Natural killer cell (primary cell): ENCODE measurements around the gene CCL25. TPM values are rescaled to one million over a fixed set of nuclear protein-coding genes. Genes with fewer than 3 reads are reported as not detected.
"Not testable (repeated sequence)": the region's sequence is repeated elsewhere in the genome, so short reads cannot be mapped to it uniquely, and the experiment has no call there.

Experiments used
- ATAC-seq, 3 donors: fragments of 150-1000 bp in 2 of 3; fragments of 200-7000 bp in 1 of 3; cut with Tn5 transposase; 1 replicate in 1 of 3; 2 replicates in 2 of 3; pipeline ENCODE4 v1.10.0; 2021; ENCODE audit warnings: mild to moderate bottlenecking in 2 of 3, moderate library complexity in 2 of 3
- DNase-seq, 2 donors: peaks; one replicate each; pipeline versions ENCODE4 v3.0.0 to v3.0.0-alpha.2; 2013 to 2021; ENCODE audit warnings: mixed read lengths in 1 of 2
- H3K27ac ChIP-seq: one replicate; pipeline ENCODE4 v1.5.1; 2013; ENCODE audit warnings: mild to moderate bottlenecking, low read length
- H3K27me3 ChIP-seq: one replicate; pipeline ENCODE4 v1.6.1; 2013; ENCODE audit warnings: low read length; ENCODE audit not compliant: control insufficient read depth, insufficient read depth
- H3K36me3 ChIP-seq: one replicate; pipeline ENCODE4 v1.6.1; 2013; ENCODE audit warnings: low read length; ENCODE audit not compliant: control insufficient read depth, insufficient read depth
- H3K4me1 ChIP-seq: one replicate; pipeline ENCODE4 v1.6.1; 2013; ENCODE audit warnings: low read length; ENCODE audit not compliant: control insufficient read depth, insufficient read depth
- H3K4me3 ChIP-seq: one replicate; pipeline ENCODE4 v1.5.1; 2013; ENCODE audit warnings: low read length
- H3K9me3 ChIP-seq: one replicate; pipeline ENCODE4 v1.6.1; 2013; ENCODE audit warnings: low read length; ENCODE audit not compliant: control insufficient read depth, insufficient read depth
- H3K27ac Mint-ChIP-seq, 2 donors: one replicate each; pipeline ENCODE4 v1.8.0; 2022; ENCODE audit warnings: mild to moderate bottlenecking in 2 of 2, mixed read lengths in 2 of 2, moderate library complexity in 1 of 2
- H3K27me3 Mint-ChIP-seq, 2 donors: one replicate each; pipeline ENCODE4 v1.8.0; 2022; ENCODE audit warnings: low read depth in 2 of 2, mixed read lengths in 2 of 2
- H3K36me3 Mint-ChIP-seq: one replicate; pipeline ENCODE4 v1.8.0; 2022; ENCODE audit warnings: mixed read lengths
- H3K4me1 Mint-ChIP-seq, 2 donors: one replicate each; pipeline ENCODE4 v1.8.0; 2022; ENCODE audit warnings: mixed read lengths in 2 of 2
- H3K4me3 Mint-ChIP-seq: one replicate; pipeline ENCODE4 v1.8.0; 2022; ENCODE audit warnings: mild to moderate bottlenecking, moderate library complexity, mixed read lengths
- H3K9me3 Mint-ChIP-seq, 2 donors: one replicate each; pipeline ENCODE4 v1.8.0; 2022; ENCODE audit warnings: mixed read lengths in 2 of 2
- WGBS: methylation state at CpG from one replicate; pipeline ENCODE4 v1.1.7; 2013; ENCODE audit warnings: missing lambda C conversion rate; ENCODE audit not compliant: insufficient coverage; 5-methylcytosine and 5-hydroxymethylcytosine counted together
- intact Hi-C: fragments of 100-400 bp; cut with micrococcal nuclease; formaldehyde crosslinking; loops from one replicate; pipeline ENCODE4 v1.14.2; 2022
- total RNA-seq, 4 donors: library from RNA; stranded (reverse); fragments of 120-200 nt in 1 of 4; gene quantifications; one replicate each; pipeline versions ENCODE4 v1.2.3 to v1.2.4, GENCODE V29; 2013 to 2022
- TF ChIP-seq, protein P1 (sequence below): fragments of 200-600 bp; IDR thresholded peaks from one replicate; pipeline ENCODE4 v1.8.0; 2022; ENCODE audit warnings: antibody characterized with exemption

CCL25 gene
- total RNA-seq, 3 donors from 2014 or later (not counting 1 experiment from before 2014, with no cell fraction given): 0.28 TPM; not detected in 2

DNA sequence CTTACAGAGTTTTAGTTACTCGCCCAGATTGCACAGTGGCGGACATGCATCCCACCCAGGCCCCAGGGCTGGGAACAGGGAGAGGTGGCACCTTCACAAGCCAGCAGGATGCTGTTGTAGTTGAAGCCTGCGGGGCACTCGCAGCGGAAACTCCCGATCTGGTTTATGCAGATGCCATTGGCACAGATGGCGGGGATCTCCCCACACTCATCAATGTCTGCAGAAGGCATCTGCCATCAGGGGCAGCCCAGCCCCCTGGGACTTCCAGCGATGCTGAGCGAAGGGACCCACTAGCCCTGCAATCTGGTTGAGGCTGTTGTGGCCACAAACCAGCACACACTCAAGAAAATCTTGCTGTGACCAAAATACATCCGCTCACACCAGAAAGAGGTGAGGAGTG lies 44.6 kb downstream of the CCL25 start:
- H3K4me1 ChIP-seq: peaks cover 9% of the 10 kb centered on the region
- DNase-seq (no peak), ATAC-seq (peak; percentile 52 to 88 (median 84))
- H3K27ac ChIP-seq: no peak overlapping the region
- no peaks in the 10 kb centered on the region for H3K27me3 ChIP-seq
- intact Hi-C loops: no loop called here
- Mint-ChIP-seq H3K4me1 (peaks cover 11 to 18% of the 10 kb centered on the region in 2 donors), H3K36me3 (no peaks in the 10 kb centered on the region), H3K4me3 (peak overlapping the region; percentile 55), H3K27me3 (no peaks in the 10 kb centered on the region), H3K27ac (peak overlapping the region; percentile 41 to 64), H3K9me3 (no peaks in the 10 kb centered on the region)
- 92% methylated on average over 9 of the region's 10 CpGs for WGBS
- no peak overlapping the region for H3K4me3 ChIP-seq
- H3K9me3 ChIP-seq: peaks cover 31% of the 10 kb centered on the region
- TF ChIP-seq, protein P1, sequence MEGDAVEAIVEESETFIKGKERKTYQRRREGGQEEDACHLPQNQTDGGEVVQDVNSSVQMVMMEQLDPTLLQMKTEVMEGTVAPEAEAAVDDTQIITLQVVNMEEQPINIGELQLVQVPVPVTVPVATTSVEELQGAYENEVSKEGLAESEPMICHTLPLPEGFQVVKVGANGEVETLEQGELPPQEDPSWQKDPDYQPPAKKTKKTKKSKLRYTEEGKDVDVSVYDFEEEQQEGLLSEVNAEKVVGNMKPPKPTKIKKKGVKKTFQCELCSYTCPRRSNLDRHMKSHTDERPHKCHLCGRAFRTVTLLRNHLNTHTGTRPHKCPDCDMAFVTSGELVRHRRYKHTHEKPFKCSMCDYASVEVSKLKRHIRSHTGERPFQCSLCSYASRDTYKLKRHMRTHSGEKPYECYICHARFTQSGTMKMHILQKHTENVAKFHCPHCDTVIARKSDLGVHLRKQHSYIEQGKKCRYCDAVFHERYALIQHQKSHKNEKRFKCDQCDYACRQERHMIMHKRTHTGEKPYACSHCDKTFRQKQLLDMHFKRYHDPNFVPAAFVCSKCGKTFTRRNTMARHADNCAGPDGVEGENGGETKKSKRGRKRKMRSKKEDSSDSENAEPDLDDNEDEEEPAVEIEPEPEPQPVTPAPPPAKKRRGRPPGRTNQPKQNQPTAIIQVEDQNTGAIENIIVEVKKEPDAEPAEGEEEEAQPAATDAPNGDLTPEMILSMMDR: no peak
- no peaks in the 10 kb centered on the region for H3K36me3 ChIP-seq

DNA sequence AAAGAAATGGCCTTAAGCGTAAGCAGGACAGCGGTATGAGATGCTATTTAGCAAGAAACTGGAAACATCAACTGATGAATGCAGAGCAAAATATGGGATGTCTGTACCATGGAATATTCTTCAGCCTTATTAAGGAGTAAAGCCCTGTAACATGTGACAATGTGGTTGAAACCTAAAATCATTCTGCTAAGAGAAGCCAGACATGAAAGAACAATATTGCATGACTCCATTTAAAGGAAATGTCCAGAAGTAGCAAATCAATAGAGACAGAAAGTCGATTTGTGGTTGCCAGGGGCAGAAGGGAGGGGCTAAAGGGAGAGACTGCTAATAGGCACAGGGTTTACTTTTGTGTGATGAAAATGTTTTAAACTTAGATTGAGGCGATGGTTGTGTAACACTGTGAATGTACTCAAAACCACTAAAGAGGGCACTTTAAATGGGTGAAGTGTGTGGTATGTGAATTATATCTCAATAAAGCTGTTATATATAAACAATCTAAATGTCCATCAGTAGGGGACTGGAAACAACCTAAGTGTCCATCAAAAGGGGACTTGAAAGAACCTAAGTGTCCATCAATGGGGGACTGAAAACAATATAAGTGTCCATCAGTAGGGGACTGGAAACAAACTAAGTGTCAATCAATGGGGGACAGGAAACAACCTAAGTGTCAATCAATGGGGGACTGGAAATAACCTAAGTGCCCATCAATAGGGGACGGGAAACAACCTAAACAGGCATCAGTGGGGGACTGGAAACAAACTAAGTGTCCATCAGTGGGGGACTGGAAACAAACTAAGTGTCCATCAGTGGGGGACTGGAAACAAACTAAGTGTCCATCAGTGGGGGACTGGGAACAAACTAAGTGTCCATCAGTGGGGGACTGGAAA lies 45.4 kb downstream of the CCL25 start:
- intact Hi-C loops: no loop called here
- ATAC-seq (peak in 1 of 3 donors; percentile 39), DNase-seq (no peak)
- peak overlapping the region; percentile 55 for H3K4me3 Mint-ChIP-seq
- peak overlapping the region; percentile 41 to 64 for H3K27ac Mint-ChIP-seq
- no peaks in the 10 kb centered on the region for H3K36me3 ChIP-seq
- no peaks in the 10 kb centered on the region for H3K27me3 Mint-ChIP-seq
- peaks cover 11 to 18% of the 10 kb centered on the region in 2 donors for H3K4me1 Mint-ChIP-seq
- H3K9me3 ChIP-seq: peaks cover 31% of the 10 kb centered on the region
- no peaks in the 10 kb centered on the region for H3K9me3 Mint-ChIP-seq
- TF ChIP-seq, protein P1: no peak
- H3K27me3 ChIP-seq: no peaks in the 10 kb centered on the region
- 76% methylated on average over 5 of the region's 5 CpGs for WGBS
- H3K4me1 ChIP-seq: peaks cover 9% of the 10 kb centered on the region
- H3K36me3 Mint-ChIP-seq: no peaks in the 10 kb centered on the region
- H3K4me3 ChIP-seq: no peak overlapping the region
- H3K27ac ChIP-seq: no peak overlapping the region

GRCh38 chr19:8101311-8101710 lies 48.8 kb downstream of the CCL25 start:
- no peak for DNase-seq
- TF ChIP-seq, protein P1: no peak
- Mint-ChIP-seq H3K9me3 (no peaks in the 10 kb centered on the region), H3K27ac (no peak overlapping the region), H3K27me3 (peaks cover 3 to 5% of the 10 kb centered on the region in 2 donors), H3K4me1 (peaks cover 11 to 18% of the 10 kb centered on the region in 2 donors), H3K36me3 (no peaks in the 10 kb centered on the region), H3K4me3 (no peak overlapping the region)
- WGBS: 97% methylated on average over 4 of the region's 4 CpGs
- peaks cover 9% of the 10 kb centered on the region for H3K4me1 ChIP-seq
- no peak overlapping the region for H3K27ac ChIP-seq
- no peaks in the 10 kb centered on the region for H3K36me3 ChIP-seq
- no peak for ATAC-seq
- H3K9me3 ChIP-seq: peaks cover 13% of the 10 kb centered on the region
- H3K4me3 ChIP-seq: no peak overlapping the region
- intact Hi-C loops: no loop called here
- peaks cover 2% of the 10 kb centered on the region for H3K27me3 ChIP-seq

- H3K27me3 ChIP-seq, H3K4me1 ChIP-seq, H3K36me3 ChIP-seq, H3K27me3 Mint-ChIP-seq, H3K9me3 ChIP-seq, H3K4me3 ChIP-seq, H3K36me3 Mint-ChIP-seq, ATAC-seq, H3K27ac ChIP-seq, intact Hi-C loops, H3K9me3 Mint-ChIP-seq, DNase-seq, H3K4me3 Mint-ChIP-seq, H3K27ac Mint-ChIP-seq: not testable (repeated sequence)
- 93% methylated on average over 9 of the region's 12 CpGs for WGBS
- peaks cover 11 to 12% of the 10 kb centered on the region in 2 donors for H3K4me1 Mint-ChIP-seq
Measured at GRCh38 chr19:8101910-8102309, 49.4 kb downstream of the CCL25 start.
